ENCODE data around the gene APLN.

APLN gene

DNA sequence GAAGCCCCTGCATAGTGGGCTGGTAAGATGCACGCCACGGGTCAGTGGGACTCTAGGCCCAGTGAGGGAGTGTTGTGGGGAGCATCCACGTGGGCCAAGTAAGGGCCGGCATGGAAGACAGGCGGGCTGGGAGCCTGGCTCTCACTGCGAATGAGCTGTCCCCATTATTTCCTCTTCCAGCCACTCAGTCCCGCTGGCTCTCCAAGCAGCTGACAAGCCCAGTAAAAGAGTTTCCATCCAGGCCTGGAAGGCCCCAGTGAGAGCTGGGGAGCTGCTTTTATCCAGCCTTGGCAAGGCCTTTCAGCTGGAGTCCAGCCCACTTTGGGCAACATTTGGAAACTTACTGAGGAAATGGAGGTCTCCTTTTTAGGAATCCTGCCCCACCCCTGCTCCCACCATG is 24.9 kb downstream of the APLN start:
- no peak for TF ChIP-seq CTCF (IDR thresholded peaks at IDR 0.05; ENCODE audit: control insufficient read depth, insufficient read depth, low read depth, low read length, missing control alignments)
- DNase-seq (ENCODE audit: low read depth): no peak
- no peak overlapping the region for H3K4me3 ChIP-seq (ENCODE audit: control insufficient read depth, low read depth, low read length)

DNA sequence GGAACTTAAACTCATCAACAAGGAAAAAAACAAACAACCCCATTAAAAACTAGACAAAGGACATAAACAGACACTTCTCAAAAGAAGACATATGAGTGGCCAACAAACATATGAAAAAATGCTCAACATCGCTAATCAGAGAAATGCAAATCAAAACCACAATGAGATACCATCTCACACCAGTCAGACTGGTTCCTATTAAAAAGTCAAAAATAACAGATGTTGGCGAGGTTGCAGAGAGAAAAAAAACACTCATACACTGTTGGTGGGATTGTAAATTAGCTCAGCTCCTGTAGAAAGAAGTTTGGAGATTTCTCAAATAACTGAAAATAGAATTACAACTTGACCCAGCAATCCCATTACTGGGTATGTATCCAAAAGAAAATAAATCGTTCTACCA is 28.7 kb downstream of the APLN start:
- no peak for TF ChIP-seq CTCF (IDR thresholded peaks at IDR 0.05; ENCODE audit: control insufficient read depth, insufficient read depth, low read depth, low read length, missing control alignments)
- no peak overlapping the region for H3K4me3 ChIP-seq (ENCODE audit: control insufficient read depth, low read depth, low read length)
- DNase-seq (ENCODE audit: low read depth): no peak

GRCh38 chrX:129622757-129623301 is 31.9 kb downstream of the APLN start:
- DNase-seq (ENCODE audit: low read depth): no peak

DNA sequence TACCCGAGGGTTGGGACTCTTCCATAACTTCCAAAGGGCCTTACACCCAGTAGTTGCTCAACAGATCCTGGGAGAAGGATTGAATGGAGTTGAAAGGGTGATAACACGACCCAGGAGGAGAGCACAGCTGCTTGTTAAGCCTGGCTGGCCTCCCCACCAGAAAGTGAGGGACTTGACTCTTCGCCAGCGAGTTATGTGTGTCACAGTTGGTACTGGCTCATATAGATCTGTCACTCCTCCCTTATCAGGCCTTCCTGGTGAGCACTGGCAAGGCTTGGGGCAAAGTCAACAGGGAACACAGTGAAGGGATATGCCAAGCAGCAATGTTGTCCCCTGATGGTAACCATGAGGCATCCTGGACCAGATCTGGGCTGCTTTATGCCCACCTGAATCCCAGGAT is 35.8 kb downstream of the APLN start:
- no peak overlapping the region for H3K4me3 ChIP-seq (ENCODE audit: control insufficient read depth, low read depth, low read length)
- TF ChIP-seq CTCF (IDR thresholded peaks at IDR 0.05; ENCODE audit: control insufficient read depth, insufficient read depth, low read depth, low read length, missing control alignments): no peak
- DNase-seq (ENCODE audit: low read depth): no peak

More at GRCh38 chrX:129622757-129623301, 31.9 kb downstream of the APLN start:
- no peak for TF ChIP-seq CTCF (IDR thresholded peaks at IDR 0.05; ENCODE audit: control insufficient read depth, insufficient read depth, low read depth, low read length, missing control alignments)
- H3K4me3 ChIP-seq (ENCODE audit: control insufficient read depth, low read depth, low read length): no peak overlapping the region

DNA sequence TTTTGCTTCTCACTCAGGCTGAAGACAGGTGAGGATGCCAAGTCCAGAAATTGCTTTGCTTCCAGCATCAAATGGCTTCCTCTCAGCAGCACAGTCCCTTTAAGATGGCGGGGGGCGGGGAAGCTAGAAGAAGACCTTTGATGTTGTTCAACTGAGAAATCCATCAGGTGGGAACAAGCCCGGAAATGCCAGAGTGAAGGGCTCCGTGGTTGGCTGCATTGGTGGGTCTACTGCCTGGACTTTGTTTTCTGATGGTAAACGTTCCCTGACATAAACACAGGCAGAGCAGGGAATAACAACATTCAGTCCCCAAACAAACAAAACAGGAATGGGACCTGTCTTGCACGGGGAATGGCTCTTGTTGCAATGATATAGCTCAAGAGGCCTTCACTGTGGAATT is 37.3 kb downstream of the APLN start:
- TF ChIP-seq CTCF (IDR thresholded peaks at IDR 0.05; ENCODE audit: control insufficient read depth, insufficient read depth, low read depth, low read length, missing control alignments): no peak
- no peak overlapping the region for H3K4me3 ChIP-seq (ENCODE audit: control insufficient read depth, low read depth, low read length)
- DNase-seq (ENCODE audit: low read depth): no peak

DNA sequence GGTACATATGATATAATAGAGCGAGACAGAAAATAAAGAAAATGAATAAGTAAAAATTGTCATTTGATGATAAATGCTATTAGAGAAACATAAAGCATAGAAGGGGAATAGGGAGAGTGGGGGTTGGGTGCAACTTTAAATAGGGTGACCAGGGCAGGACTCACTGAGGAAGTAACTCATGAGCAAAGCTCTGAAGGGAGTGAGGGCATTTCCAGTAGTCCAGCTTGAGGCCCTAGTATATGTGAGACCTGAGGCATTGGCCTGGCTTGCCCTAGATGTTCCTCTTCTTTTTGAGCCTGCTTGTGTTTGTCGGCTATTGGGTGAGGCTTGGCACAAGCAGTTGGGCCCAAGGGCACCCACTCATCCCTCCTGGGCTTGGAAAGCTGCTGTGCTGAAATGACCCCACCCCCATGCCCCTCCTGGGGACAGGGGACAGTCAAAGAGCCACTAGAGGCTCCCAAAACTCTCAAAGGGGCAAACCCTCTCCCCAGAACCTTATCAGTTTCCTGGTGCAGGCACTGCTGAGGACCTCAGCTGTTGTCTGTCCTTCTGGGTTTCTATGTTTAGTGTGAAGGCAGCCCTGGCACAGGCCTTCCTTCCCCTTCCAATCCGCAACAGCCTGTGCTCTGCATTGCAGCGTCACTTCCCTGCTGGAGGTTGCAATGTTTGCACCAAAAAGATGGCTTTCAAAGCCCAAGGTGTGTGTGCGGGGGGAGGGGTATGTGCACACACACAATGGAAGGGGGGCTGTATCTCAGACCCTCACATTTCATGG is 40.1 kb downstream of the APLN start:
- no peak for DNase-seq (ENCODE audit: low read depth)
- H3K4me3 ChIP-seq (ENCODE audit: control insufficient read depth, low read depth, low read length): no peak overlapping the region
- no peak for TF ChIP-seq CTCF (IDR thresholded peaks at IDR 0.05; ENCODE audit: control insufficient read depth, insufficient read depth, low read depth, low read length, missing control alignments)

Measured in AG09309 (cell line).